ENCODE measurements around the gene KYNU. TPM values are rescaled to one million over a fixed set of nuclear protein-coding genes. Genes with fewer than 3 reads are reported as not detected.
"Not testable (repeated sequence)": the region's sequence is repeated elsewhere in the genome, so short reads cannot be mapped to it uniquely, and the experiment has no call there.

KYNU gene
- total and polyA plus RNA-seq, 7 donors = 0.10 to 0.69 (median 0.40) TPM

DNA sequence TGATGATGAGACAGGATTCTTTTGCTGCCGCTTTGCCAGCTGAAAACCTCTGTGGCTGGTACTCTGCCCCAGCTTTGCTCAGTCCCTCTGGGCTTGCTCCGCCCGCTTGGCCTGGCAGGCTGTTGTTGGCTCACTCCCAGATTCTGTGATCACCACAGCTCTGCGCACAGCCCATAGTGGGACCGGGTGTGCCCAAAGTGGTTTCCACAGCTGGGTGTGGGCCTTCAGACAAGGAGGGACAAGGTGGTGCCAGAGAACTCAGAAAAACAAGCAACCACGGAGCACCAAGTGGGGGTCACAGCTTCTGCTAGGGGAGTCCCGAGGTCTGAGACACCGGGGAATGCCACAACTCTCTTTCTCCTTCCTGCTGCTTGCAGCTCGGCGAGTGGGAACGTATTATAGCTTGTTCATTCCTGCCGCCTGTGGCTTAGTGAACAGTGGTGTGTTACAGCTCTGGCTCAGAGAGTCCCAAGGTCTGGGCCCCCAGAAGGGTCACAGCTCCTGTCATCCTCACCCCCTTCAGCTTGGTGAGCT, 9.2 kb upstream of the KYNU start:
- 24 to 47% (median 29%) methylated on average over 12 of the region's 12 CpGs for WGBS, 3 donors
- H3K27me3 ChIP-seq (ENCODE audit: insufficient read depth in 3 of 3, low read length in 2 of 3) = no peaks in the 10 kb centered on the region
- no peaks in the 10 kb centered on the region for H3K4me1 ChIP-seq
- H3K9me3 ChIP-seq = no peaks in the 10 kb centered on the region
- TF ChIP-seq, protein P1, sequence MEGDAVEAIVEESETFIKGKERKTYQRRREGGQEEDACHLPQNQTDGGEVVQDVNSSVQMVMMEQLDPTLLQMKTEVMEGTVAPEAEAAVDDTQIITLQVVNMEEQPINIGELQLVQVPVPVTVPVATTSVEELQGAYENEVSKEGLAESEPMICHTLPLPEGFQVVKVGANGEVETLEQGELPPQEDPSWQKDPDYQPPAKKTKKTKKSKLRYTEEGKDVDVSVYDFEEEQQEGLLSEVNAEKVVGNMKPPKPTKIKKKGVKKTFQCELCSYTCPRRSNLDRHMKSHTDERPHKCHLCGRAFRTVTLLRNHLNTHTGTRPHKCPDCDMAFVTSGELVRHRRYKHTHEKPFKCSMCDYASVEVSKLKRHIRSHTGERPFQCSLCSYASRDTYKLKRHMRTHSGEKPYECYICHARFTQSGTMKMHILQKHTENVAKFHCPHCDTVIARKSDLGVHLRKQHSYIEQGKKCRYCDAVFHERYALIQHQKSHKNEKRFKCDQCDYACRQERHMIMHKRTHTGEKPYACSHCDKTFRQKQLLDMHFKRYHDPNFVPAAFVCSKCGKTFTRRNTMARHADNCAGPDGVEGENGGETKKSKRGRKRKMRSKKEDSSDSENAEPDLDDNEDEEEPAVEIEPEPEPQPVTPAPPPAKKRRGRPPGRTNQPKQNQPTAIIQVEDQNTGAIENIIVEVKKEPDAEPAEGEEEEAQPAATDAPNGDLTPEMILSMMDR (IDR thresholded peaks at IDR 0.05) = no peak
- peak; percentile 45 to 69 for DNase-seq
- no peak overlapping the region for H3K27ac ChIP-seq
- H3K36me3 ChIP-seq (ENCODE audit: insufficient read depth in 1 of 2, low read depth in 1 of 2) = no peaks in the 10 kb centered on the region
- no peak overlapping the region for H3K4me3 ChIP-seq
- peak in 2 of 4 donors; percentile 47 to 50 for ATAC-seq
- intact Hi-C loops (cut with DNase I) = no loop called here

DNA sequence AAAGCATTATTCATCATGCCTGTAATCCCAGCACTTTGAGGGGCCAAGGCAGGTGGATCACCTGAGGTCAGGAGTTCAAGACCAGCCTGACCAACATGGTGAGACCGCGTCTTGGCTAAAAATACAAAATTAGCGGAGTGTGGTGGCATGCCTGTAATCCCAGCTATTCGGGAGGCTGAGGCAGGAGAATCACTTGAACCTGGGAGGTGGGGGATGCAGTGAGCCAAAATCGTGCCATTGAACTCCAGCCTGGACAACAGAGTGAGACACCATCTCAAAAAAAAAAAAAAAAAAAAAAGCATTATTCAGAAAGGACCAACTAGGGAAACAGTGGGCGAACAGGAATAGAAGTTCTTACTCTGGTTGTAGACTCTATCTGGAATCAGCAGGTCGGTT, 8.4 kb upstream of the KYNU start:
- intact Hi-C loops (cut with DNase I); H3K27ac ChIP-seq; H3K27me3 ChIP-seq (ENCODE audit: insufficient read depth in 3 of 3, low read length in 2 of 3); H3K4me1 ChIP-seq; H3K4me3 ChIP-seq; H3K36me3 ChIP-seq (ENCODE audit: insufficient read depth in 1 of 2, low read depth in 1 of 2); DNase-seq; ATAC-seq; H3K9me3 ChIP-seq: not testable (repeated sequence)
- 93 to 95% (median 93%) methylated on average over 7 of the region's 7 CpGs for WGBS, 3 donors

DNA sequence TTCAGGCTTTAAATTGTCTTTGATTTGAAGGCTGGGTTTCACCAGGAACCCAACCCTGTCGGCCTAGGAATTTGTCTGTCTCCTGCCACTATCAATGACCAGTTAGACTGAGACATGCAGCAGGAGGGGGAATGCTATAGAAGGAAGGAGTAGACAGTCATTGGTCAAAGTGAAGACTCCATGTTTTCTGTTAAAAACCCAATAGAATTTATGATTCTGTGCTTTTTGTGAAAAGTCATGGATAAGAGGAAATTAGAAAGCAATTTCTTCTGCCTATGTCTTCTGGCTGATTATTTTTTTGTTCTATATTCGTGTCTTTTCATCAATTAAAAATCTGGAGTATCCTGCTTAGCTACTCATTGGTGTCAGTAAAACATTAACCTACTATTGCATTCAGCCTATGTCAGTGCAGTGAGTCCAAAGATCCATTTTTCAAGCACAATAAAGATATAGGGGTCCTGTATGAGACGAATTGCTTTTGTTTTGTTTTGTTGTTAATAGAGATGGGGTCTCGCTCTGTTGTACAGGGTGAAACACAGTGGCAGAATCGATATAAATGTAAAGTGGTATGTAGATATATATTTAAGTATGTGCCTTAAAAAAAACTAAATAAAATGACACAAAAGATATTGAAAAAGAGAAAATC, 7.9 kb upstream of the KYNU start:
- 88 to 89% (median 89%) methylated on average over 5 of the region's 5 CpGs for WGBS, 3 donors
- H3K27ac ChIP-seq = no peak overlapping the region
- no peak for DNase-seq
- H3K4me3 ChIP-seq = no peak overlapping the region
- H3K4me1 ChIP-seq = no peaks in the 10 kb centered on the region
- no peak for ATAC-seq
- H3K36me3 ChIP-seq (ENCODE audit: insufficient read depth in 1 of 2, low read depth in 1 of 2) = no peaks in the 10 kb centered on the region
- TF ChIP-seq, protein P1 (IDR thresholded peaks at IDR 0.05) = no peak
- intact Hi-C loops (cut with DNase I) = no loop called here
- H3K27me3 ChIP-seq (ENCODE audit: insufficient read depth in 3 of 3, low read length in 2 of 3) = no peaks in the 10 kb centered on the region
- no peaks in the 10 kb centered on the region for H3K9me3 ChIP-seq

DNA sequence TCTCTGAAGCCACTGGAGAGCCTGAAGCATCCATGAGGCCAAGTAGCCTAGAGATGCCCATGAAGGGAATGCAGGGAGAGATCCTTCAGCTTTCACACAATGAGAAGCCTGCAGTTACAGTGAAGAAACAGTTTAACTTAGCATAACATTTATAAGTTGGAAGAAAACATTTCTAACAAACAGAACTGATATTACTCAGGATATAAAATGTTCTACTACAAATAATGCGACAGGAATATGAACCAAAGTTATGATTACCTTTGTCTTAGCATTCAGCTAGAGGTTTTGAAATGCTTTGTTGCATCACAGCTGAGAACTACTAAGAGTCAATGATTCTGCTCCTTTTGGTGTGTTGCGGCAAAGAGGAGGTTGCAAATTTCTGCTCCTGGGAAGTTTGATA, 6.9 kb upstream of the KYNU start:
- no peaks in the 10 kb centered on the region for H3K4me1 ChIP-seq
- no peak for ATAC-seq
- DNase-seq = no peak
- TF ChIP-seq, protein P1 (IDR thresholded peaks at IDR 0.05) = no peak
- H3K4me3 ChIP-seq = no peak overlapping the region
- intact Hi-C loops (cut with DNase I) = no loop called here
- no peaks in the 10 kb centered on the region for H3K36me3 ChIP-seq (ENCODE audit: insufficient read depth in 1 of 2, low read depth in 1 of 2)
- WGBS, 3 donors = 92 to 96% (median 95%) methylated on average over 2 of the region's 2 CpGs
- H3K27me3 ChIP-seq (ENCODE audit: insufficient read depth in 3 of 3, low read length in 2 of 3) = no peaks in the 10 kb centered on the region
- H3K9me3 ChIP-seq = no peaks in the 10 kb centered on the region
- no peak overlapping the region for H3K27ac ChIP-seq

DNA sequence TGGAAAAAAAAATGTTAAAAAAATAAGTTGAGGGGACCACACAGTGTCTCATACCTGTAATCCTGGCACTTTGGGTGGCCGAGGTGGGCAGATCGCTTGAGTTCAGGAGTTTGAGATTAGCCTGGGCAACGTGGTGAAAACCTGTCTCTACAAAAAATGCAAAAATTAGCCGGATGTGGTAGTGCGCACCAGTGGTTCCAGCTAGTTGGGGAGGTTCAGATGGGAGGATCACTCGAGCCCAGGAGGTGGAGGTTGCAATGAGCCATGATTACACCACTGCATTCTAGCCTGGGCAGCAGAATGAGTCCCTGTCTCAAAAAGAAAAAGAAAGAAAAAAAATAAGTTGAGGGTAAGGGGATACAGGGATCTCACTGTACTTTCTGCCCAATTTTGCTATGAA, 6.1 kb upstream of the KYNU start:
- ATAC-seq = no peak
- no peaks in the 10 kb centered on the region for H3K27me3 ChIP-seq (ENCODE audit: insufficient read depth in 3 of 3, low read length in 2 of 3)
- TF ChIP-seq, protein P1 (IDR thresholded peaks at IDR 0.05) = no peak
- no peak overlapping the region for H3K27ac ChIP-seq
- no peaks in the 10 kb centered on the region for H3K4me1 ChIP-seq
- H3K36me3 ChIP-seq (ENCODE audit: insufficient read depth in 1 of 2, low read depth in 1 of 2) = no peaks in the 10 kb centered on the region
- intact Hi-C loops (cut with DNase I) = no loop called here
- H3K4me3 ChIP-seq = no peak overlapping the region
- H3K9me3 ChIP-seq = no peaks in the 10 kb centered on the region
- 87 to 92% (median 89%) methylated on average over 6 of the region's 6 CpGs for WGBS, 3 donors
- no peak for DNase-seq
